ENCODE measurements around the gene TM4SF1. TPM values are rescaled to one million over a fixed set of nuclear protein-coding genes. Genes with fewer than 3 reads are reported as not detected.

TM4SF1 gene
- total RNA-seq, 6 experiments from 2014 or later: 7.9 to 63.0 (median 47.5) TPM

- DNase-seq (no peak), ATAC-seq (peak in 2 of 4 donors; percentile 21 to 30)
- Histone ChIP-seq H3K27me3 (no peaks in the 10 kb centered on the region), H3K9me3 (no peaks in the 10 kb centered on the region), H3K4me1 (no peaks in the 10 kb centered on the region), H3K4me3 (peak overlapping the region in 2 of 3 donors; percentile 1 to 4), H3K36me3 (no peaks in the 10 kb centered on the region), H3K27ac (peak overlapping the region; percentile 22 to 38 (median 30))
- TF ChIP-seq POLR2A (IDR thresholded peaks at IDR 0.05): no peak
- TF ChIP-seq CTCF (IDR thresholded peaks at IDR 0.05): no peak
- intact Hi-C loops (cut with DNase I): no loop called here
Observed at GRCh38 chr3:149332771-149333170, 44.7 kb downstream of the TM4SF1 start.

- no peaks in the 10 kb centered on the region for H3K36me3 ChIP-seq
- H3K4me3 ChIP-seq: peak overlapping the region in 2 of 3 donors; percentile 1 to 4
- 5% methylated on average over 1 of the region's 1 CpG for WGBS (ENCODE audit: insufficient coverage, low coverage, low lambda C conversion rate, missing lambda C conversion rate)
- no peaks in the 10 kb centered on the region for H3K9me3 ChIP-seq
- H3K4me1 ChIP-seq: no peaks in the 10 kb centered on the region
- H3K27ac ChIP-seq: peak overlapping the region; percentile 22 to 38 (median 30)
- TF ChIP-seq POLR2A (IDR thresholded peaks at IDR 0.05) (no peak), CTCF (IDR thresholded peaks at IDR 0.05) (no peak)
- DNase-seq (no peak), ATAC-seq (peak in 3 of 4 donors; percentile 24 to 62 (median 28))
- H3K27me3 ChIP-seq: no peaks in the 10 kb centered on the region
- intact Hi-C loops (cut with DNase I): no loop called here
Observed at GRCh38 chr3:149332227-149332765, 45.2 kb downstream of the TM4SF1 start.

- H3K4me3 ChIP-seq: peak overlapping the region in 1 of 3 donors; percentile 3
- no peak for ATAC-seq
- no peaks in the 10 kb centered on the region for H3K36me3 ChIP-seq
- no peak overlapping the region for H3K27ac ChIP-seq
- no peaks in the 10 kb centered on the region for H3K4me1 ChIP-seq
- TF ChIP-seq CTCF (IDR thresholded peaks at IDR 0.05) (no peak), POLR2A (IDR thresholded peaks at IDR 0.05) (no peak)
- WGBS (ENCODE audit: insufficient coverage, low coverage, low lambda C conversion rate, missing lambda C conversion rate): 54% methylated on average over 2 of the region's 2 CpGs
- no peaks in the 10 kb centered on the region for H3K27me3 ChIP-seq
- DNase-seq: no peak
- H3K9me3 ChIP-seq: no peaks in the 10 kb centered on the region
- intact Hi-C loops (cut with DNase I): no loop called here
Observed at GRCh38 chr3:149331396-149331795, 46.1 kb downstream of the TM4SF1 start.

GRCh38 chr3:149330609-149331331 is 46.7 kb downstream of the TM4SF1 start:
- intact Hi-C loops (cut with DNase I): no loop called here
- DNase-seq (no peak), ATAC-seq (no peak)
- Histone ChIP-seq H3K4me3 (no peak overlapping the region), H3K27ac (no peak overlapping the region), H3K9me3 (no peaks in the 10 kb centered on the region), H3K27me3 (no peaks in the 10 kb centered on the region), H3K36me3 (no peaks in the 10 kb centered on the region), H3K4me1 (no peaks in the 10 kb centered on the region)
- 77% methylated on average over 2 of the region's 2 CpGs for WGBS (ENCODE audit: insufficient coverage, low coverage, low lambda C conversion rate, missing lambda C conversion rate)
- TF ChIP-seq CTCF (IDR thresholded peaks at IDR 0.05) (no peak), POLR2A (IDR thresholded peaks at IDR 0.05) (no peak)
